RWPE2 (cell line): ENCODE results near the gene GMEB2.

Experiments used
- ATAC-seq: fragments of 200-7000 bp; cut with Tn5 transposase; 3 replicates; pipeline ENCODE4 v1.9.1; 2021; ENCODE audit warnings: low read depth
- DNase-seq: peaks from one replicate; pipeline ENCODE4 v3.0.0-alpha.2; 2020; ENCODE audit warnings: low spot score
- H3K27ac ChIP-seq: fragments of 450-650 bp; 2 replicates; pipeline ENCODE4 v1.5.1; 2017; ENCODE audit warnings: mild to moderate bottlenecking; ENCODE audit not compliant: poor library complexity, severe bottlenecking
- H3K27me3 ChIP-seq: fragments of 250-450 bp; sonication (Bioruptor Pico); 2 replicates; pipeline ENCODE4 v1.5.1; 2021; ENCODE audit warnings: mild to moderate bottlenecking, moderate library complexity; ENCODE audit not compliant: insufficient read depth, poor library complexity, severe bottlenecking
- H3K36me3 ChIP-seq: fragments of 250-450 bp; sonication (Bioruptor Pico); 2 replicates; pipeline ENCODE4 v1.5.1; 2020; ENCODE audit warnings: low read depth, mild to moderate bottlenecking, moderate library complexity
- H3K4me1 ChIP-seq: fragments of 250-450 bp; sonication (Bioruptor Pico); 2 replicates; pipeline ENCODE4 v1.5.1; 2021; ENCODE audit warnings: mild to moderate bottlenecking, moderate library complexity; ENCODE audit not compliant: insufficient read depth, poor library complexity, severe bottlenecking
- H3K4me3 ChIP-seq: fragments of 250-450 bp; sonication (Bioruptor Pico); 2 replicates; pipeline ENCODE4 v1.5.1; 2021; ENCODE audit warnings: mild to moderate bottlenecking, moderate library complexity; ENCODE audit not compliant: severe bottlenecking
- H3K9me3 ChIP-seq: fragments of 250-450 bp; sonication (Bioruptor Pico); 2 replicates; pipeline ENCODE4 v1.5.1; 2021; ENCODE audit warnings: mild to moderate bottlenecking, moderate library complexity; ENCODE audit not compliant: severe bottlenecking
- CTCF ChIP-seq: fragments of 450-650 bp; IDR thresholded peaks from one replicate; pipeline ENCODE4 v1.5.1; 2017; ENCODE audit warnings: mild to moderate bottlenecking, moderate library complexity; ENCODE audit not compliant: poor library complexity, severe bottlenecking

GMEB2 gene

DNA sequence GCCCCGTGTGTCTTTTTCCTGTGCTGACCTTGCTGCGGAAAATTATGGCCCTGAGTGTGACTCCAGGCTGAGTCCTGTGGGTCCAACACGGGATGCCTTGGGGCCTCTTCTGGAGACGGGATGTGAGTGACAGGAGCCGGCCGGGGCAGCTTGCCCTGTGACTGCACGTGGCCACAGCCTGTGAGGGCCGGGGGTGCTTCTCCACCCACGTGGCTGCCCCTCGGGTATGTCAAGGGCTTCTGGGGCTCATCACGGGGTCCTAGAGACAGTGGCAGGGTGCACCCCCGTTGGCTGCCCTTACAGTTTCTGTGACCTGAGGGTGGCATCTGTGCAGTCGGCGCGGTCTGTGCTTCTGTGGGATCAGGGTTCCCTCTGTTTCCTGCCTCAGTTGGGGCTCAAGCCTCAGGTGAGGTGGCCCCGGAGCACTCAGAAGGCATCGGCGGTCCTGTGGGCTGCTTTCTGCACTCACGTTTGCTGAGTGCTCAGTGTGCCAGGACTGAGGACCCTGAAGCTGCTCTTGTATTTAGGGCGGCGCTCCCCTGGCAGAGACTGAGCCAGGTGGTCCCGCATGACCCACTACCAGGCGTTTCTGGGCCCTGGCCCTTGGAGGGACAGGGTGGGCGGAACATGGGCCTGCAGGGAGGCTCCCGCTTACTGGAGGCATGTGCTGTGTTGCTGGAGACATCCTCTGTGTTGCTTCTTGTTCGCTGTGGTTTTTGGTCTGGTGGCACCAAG, 36.6 kb upstream of the GMEB2 start:
- H3K9me3 ChIP-seq, result no peaks in the 10 kb centered on the region
- no peak for TF ChIP-seq CTCF

DNA sequence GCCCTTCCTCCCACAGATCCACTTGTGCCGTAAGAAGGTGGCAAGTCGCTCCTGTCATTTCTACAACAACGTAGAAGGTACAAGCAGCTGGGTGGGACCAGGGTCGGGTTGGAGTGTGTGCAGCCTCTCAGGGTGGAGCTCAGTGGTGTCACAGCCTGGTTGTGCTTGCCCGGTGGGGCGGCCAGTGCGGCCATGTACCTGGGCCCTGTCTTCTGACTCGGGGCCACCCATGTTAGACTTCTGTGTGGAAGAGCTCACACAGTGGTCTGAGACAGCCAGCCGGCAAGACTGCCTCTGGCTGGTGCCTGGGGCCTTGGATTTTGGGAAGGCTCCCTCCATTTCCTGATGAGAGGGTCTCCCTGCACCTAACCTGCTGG, 35.9 kb upstream of the GMEB2 start:
- no peak overlapping the region for H3K4me3 ChIP-seq
- no peak overlapping the region for H3K27ac ChIP-seq
- TF ChIP-seq CTCF, result no peak
- no peaks in the 10 kb centered on the region for H3K9me3 ChIP-seq
- DNase-seq (no peak), ATAC-seq (no peak)
- H3K4me1 ChIP-seq, result no peaks in the 10 kb centered on the region
- H3K27me3 ChIP-seq, result no peaks in the 10 kb centered on the region
- peaks cover 81% of the 10 kb centered on the region for H3K36me3 ChIP-seq

More for the DNA sequence above, 36.6 kb upstream of the GMEB2 start:
- Histone ChIP-seq H3K4me1 (no peaks in the 10 kb centered on the region), H3K27ac (no peak overlapping the region), H3K4me3 (no peak overlapping the region), H3K27me3 (no peaks in the 10 kb centered on the region), H3K36me3 (peaks cover 88% of the 10 kb centered on the region)
- ATAC-seq (no peak), DNase-seq (no peak)

DNA sequence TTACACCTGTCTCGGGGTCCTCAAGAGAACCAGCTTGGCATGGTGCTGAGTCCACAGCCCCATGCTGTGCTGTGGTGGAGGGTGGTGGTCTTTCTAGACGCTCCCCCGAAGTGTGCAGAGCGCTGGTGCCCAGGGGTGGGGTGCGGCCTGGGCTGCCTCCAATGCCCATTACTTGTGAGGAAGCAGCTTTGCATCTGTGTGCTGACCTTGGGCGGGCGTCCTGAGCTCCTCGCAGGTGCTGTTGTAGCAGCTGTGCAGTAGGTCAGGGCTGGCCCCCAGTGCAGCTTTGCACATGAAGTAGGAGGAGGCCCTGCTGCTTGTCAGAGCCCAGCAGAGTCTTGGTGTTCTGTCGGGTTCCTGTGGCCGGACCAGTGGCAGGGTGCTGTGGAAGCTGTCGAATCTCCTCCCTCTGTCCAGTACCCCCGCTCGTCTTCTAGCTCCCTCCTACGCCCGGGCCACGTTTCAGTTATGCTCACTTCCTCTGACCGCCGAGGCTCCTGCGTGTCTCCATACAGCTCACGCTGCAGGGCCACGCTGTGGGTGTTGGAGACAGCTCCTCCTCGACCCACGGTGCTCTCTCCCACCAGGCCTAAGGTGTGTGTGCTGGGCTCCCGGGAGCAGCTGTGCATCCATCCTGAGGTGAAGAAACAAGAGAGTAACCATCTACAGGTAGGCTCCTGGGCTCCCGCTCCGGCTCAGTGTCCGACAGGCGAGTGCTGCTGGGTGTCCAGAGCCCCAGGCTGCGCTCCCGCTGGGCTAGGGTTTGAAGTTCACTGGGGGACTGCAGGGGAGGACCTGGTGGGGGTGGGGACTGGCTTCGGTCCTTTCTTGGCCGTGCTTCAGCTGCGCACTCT, 35.3 kb upstream of the GMEB2 start:
- no peak for DNase-seq
- Histone ChIP-seq H3K27me3 (no peaks in the 10 kb centered on the region), H3K36me3 (peaks cover 75% of the 10 kb centered on the region)

GRCh38 chr20:63661108-63661507, 34.2 kb upstream of the GMEB2 start:
- no peak for TF ChIP-seq CTCF
- Histone ChIP-seq H3K27ac (no peak overlapping the region), H3K4me1 (no peaks in the 10 kb centered on the region), H3K36me3 (peaks cover 64% of the 10 kb centered on the region), H3K27me3 (no peaks in the 10 kb centered on the region), H3K4me3 (no peak overlapping the region), H3K9me3 (no peaks in the 10 kb centered on the region)
- no peak for ATAC-seq
- no peak for DNase-seq

More for the DNA sequence above, 35.3 kb upstream of the GMEB2 start:
- TF ChIP-seq CTCF, result no peak
- Histone ChIP-seq H3K9me3 (no peaks in the 10 kb centered on the region), H3K4me3 (no peak overlapping the region), H3K27ac (no peak overlapping the region), H3K4me1 (no peaks in the 10 kb centered on the region)
- ATAC-seq, result no peak
